Measurements from ENCODE around the gene FOXO3.

DNA sequence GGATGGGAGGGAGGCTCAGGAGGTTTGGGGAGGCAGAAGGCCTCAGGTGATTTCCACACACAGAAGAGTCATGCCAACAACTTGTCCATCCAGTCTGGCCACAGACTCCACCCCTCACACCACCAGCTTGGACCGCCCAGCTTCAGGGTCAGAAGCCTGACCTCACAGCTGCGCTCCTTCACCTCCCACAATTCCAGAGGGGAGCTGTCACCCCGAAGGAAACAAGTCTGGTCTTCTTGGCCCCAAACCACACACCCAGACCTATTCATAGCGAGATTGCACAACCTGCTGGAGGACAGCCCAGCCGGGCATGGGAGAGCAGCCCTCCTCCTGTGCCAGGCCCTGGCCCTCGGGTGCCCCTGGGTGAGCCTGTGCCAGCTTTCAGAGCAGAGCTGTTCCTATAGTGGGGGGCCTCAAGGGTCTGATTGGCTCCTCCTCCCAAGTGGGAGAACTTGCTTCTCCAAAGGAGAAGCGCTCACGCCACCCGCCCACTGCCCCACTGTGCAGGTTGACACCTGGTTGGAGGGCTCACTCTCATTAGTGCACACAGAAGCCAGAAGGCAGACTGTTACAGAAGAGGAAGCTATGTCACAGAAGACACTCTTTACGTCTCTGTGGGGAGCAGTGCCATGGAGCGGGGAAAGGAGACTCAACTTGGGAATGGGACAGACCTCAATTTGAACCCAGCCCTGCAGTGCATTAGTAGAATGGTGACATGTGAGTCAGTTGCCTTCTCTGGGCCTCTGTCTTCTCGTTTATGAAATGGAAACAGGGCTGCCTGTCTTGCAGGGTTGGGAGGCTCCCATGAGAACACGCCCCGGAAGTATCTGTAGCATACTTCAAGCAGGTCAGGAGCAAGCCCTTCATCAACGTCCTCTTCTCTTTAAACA is 128.8 kb downstream of the FOXO3 start:
- TF ChIP-seq, protein P1, sequence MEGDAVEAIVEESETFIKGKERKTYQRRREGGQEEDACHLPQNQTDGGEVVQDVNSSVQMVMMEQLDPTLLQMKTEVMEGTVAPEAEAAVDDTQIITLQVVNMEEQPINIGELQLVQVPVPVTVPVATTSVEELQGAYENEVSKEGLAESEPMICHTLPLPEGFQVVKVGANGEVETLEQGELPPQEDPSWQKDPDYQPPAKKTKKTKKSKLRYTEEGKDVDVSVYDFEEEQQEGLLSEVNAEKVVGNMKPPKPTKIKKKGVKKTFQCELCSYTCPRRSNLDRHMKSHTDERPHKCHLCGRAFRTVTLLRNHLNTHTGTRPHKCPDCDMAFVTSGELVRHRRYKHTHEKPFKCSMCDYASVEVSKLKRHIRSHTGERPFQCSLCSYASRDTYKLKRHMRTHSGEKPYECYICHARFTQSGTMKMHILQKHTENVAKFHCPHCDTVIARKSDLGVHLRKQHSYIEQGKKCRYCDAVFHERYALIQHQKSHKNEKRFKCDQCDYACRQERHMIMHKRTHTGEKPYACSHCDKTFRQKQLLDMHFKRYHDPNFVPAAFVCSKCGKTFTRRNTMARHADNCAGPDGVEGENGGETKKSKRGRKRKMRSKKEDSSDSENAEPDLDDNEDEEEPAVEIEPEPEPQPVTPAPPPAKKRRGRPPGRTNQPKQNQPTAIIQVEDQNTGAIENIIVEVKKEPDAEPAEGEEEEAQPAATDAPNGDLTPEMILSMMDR (IDR thresholded peaks at IDR 0.05; ENCODE audit: low read depth, low read length), result no peak
- TF ChIP-seq EZH2phosphoT487 (IDR thresholded peaks at IDR 0.05; ENCODE audit: low read depth), result no peak

All from OCI-LY3 (cell line).